GM23338 (cell line): ENCODE results near the gene OLFML2A. TPM values are rescaled to one million over a fixed set of nuclear protein-coding genes. Genes with fewer than 3 reads are reported as not detected.

Experiments
- ATAC-seq: fragments of 200-7000 bp; cut with Tn5 transposase; 3 replicates; pipeline ENCODE4 v1.9.1; 2020
- DNase-seq: peaks from one replicate; pipeline ENCODE4 v3.0.0-alpha.2; 2015; ENCODE audit warnings: low spot score
- H2AFZ ChIP-seq: fragments of 200-600 bp; sonication (generic); 2 replicates; pipeline ENCODE4 v1.8.0; 2016; ENCODE audit warnings: antibody characterized with exemption, mild to moderate bottlenecking, moderate library complexity
- H3F3A ChIP-seq: fragments of 200-600 bp; sonication (generic); replicated peaks from 2 replicates; pipeline ENCODE4 v1.8.0; 2017; ENCODE audit warnings: antibody characterized with exemption, mixed run types, low read depth
- H3K27ac ChIP-seq: fragments of 200-600 bp; sonication (generic); 2 replicates; pipeline ENCODE4 v1.6.1; 2016; ENCODE audit warnings: low read depth
- H3K27me3 ChIP-seq: fragments of 200-600 bp; sonication (generic); 2 replicates; pipeline ENCODE4 v1.8.0; 2016; ENCODE audit warnings: mild to moderate bottlenecking, mixed run types, moderate library complexity; ENCODE audit not compliant: insufficient read depth
- H3K36me3 ChIP-seq: fragments of 200-600 bp; sonication (generic); 2 replicates; pipeline ENCODE4 v1.8.0; 2016; ENCODE audit warnings: mild to moderate bottlenecking; ENCODE audit not compliant: insufficient read depth
- H3K4me1 ChIP-seq: fragments of 200-600 bp; sonication (generic); 2 replicates; pipeline ENCODE4 v1.8.0; 2016; ENCODE audit warnings: mild to moderate bottlenecking, moderate library complexity; ENCODE audit not compliant: insufficient read depth
- H3K4me2 ChIP-seq: fragments of 200-600 bp; sonication (generic); 2 replicates; pipeline ENCODE4 v1.7.1; 2017; ENCODE audit warnings: mixed run types
- H3K4me3 ChIP-seq: fragments of 200-600 bp; sonication (generic); 2 replicates; pipeline ENCODE4 v1.6.1; 2016; ENCODE audit warnings: mixed run types
- H3K79me2 ChIP-seq: fragments of 200-600 bp; sonication (generic); replicated peaks from 2 replicates; pipeline ENCODE4 v1.8.0; 2017; ENCODE audit warnings: mild to moderate bottlenecking; ENCODE audit not compliant: insufficient read depth
- H3K9me2 ChIP-seq: fragments of 200-600 bp; sonication (generic); 2 replicates; pipeline ENCODE4 v1.8.0; 2017; ENCODE audit not compliant: insufficient read depth
- H4K20me1 ChIP-seq: fragments of 200-600 bp; sonication (generic); replicated peaks from 2 replicates; pipeline ENCODE4 v1.8.0; 2017; ENCODE audit warnings: mild to moderate bottlenecking; ENCODE audit not compliant: insufficient read depth
- H3K27ac Mint-ChIP-seq: 2 replicates; pipeline ENCODE4 v1.8.0; 2020; ENCODE audit warnings: inconsistent platforms, mild to moderate bottlenecking, moderate library complexity, mixed read lengths
- H3K27me3 Mint-ChIP-seq: 3 replicates; pipeline ENCODE4 v1.8.0; 2022; ENCODE audit warnings: low read depth, mild to moderate bottlenecking, moderate library complexity, mixed read lengths, inconsistent platforms; ENCODE audit not compliant: insufficient read depth, poor library complexity
- H3K36me3 Mint-ChIP-seq: 3 replicates; pipeline ENCODE4 v1.8.0; 2021; ENCODE audit warnings: low read depth, mild to moderate bottlenecking, inconsistent platforms, moderate library complexity, mixed read lengths
- H3K4me1 Mint-ChIP-seq: 3 replicates; pipeline ENCODE4 v1.8.0; 2020; ENCODE audit warnings: mild to moderate bottlenecking, inconsistent platforms, mixed read lengths
- H3K4me3 Mint-ChIP-seq: 3 replicates; pipeline ENCODE4 v1.8.0; 2021; ENCODE audit warnings: moderate library complexity, mild to moderate bottlenecking, inconsistent platforms, mixed read lengths
- H3K9me3 Mint-ChIP-seq: 3 replicates; pipeline ENCODE4 v1.8.0; 2020; ENCODE audit warnings: moderate library complexity, mild to moderate bottlenecking, inconsistent platforms, mixed read lengths
- CREB1 ChIP-seq: fragments of 250-450 bp; sonication (Bioruptor Pico); IDR thresholded peaks from 2 replicates; pipeline ENCODE4 v1.5.0; 2020; ENCODE audit warnings: low read depth, mild to moderate bottlenecking, moderate library complexity
- ETS1 ChIP-seq: IDR thresholded peaks from 2 replicates; pipeline ENCODE4 v1.6.1; 2016; ENCODE audit warnings: antibody characterized with exemption
- EZH2 ChIP-seq: fragments of 200-600 bp; sonication (generic); IDR thresholded peaks from one replicate; pipeline ENCODE4 v1.8.0; 2017; ENCODE audit warnings: antibody characterized with exemption, mild to moderate bottlenecking, low read depth; ENCODE audit not compliant: unreplicated experiment
- EZH2phosphoT487 ChIP-seq: fragments of 200-600 bp; sonication (generic); IDR thresholded peaks from one replicate; pipeline ENCODE4 v1.8.1; 2018; ENCODE audit warnings: antibody characterized with exemption; ENCODE audit not compliant: unreplicated experiment
- JUNB ChIP-seq: IDR thresholded peaks from one replicate; pipeline ENCODE4 v1.6.1; 2016; ENCODE audit warnings: antibody characterized with exemption; ENCODE audit not compliant: unreplicated experiment
- NANOG ChIP-seq: IDR thresholded peaks from 2 replicates; pipeline ENCODE4 v1.6.1; 2016; ENCODE audit warnings: antibody characterized with exemption, borderline replicate concordance
- POLR2AphosphoS5 ChIP-seq: IDR thresholded peaks from 2 replicates; pipeline ENCODE4 v1.6.1; 2016; ENCODE audit warnings: antibody characterized with exemption, low read depth
- STAT1 ChIP-seq: IDR thresholded peaks from one replicate; pipeline ENCODE4 v1.6.1; 2016; ENCODE audit warnings: antibody characterized with exemption; ENCODE audit not compliant: unreplicated experiment
- ZNF114 ChIP-seq: fragments of 250-450 bp; sonication (Bioruptor Pico); IDR thresholded peaks from 2 replicates; pipeline ENCODE4 v1.5.0; 2020; ENCODE audit warnings: mild to moderate bottlenecking, moderate library complexity
- ZNF331 ChIP-seq: fragments of 250-450 bp; sonication (Bioruptor Pico); IDR thresholded peaks from 2 replicates; pipeline ENCODE4 v1.5.0; 2020; ENCODE audit warnings: low read depth, mild to moderate bottlenecking, moderate library complexity
- polyA plus RNA-seq: library from polyadenylated mRNA; unstranded; fragments of >200 nt; fragmentation: Nextera tagmentation; extraction: Ambion mirVana; gene quantifications from 2 replicates; pipeline ENCODE4 v1.2.1, GENCODE V29; 2016
- total RNA-seq: library from RNA; depleted of rRNA; stranded (reverse); fragments of >200 nt; shearing (Covaris generic); gene quantifications from 2 replicates; pipeline ENCODE4 v1.2.3, GENCODE V29; 2014
- TF ChIP-seq, protein P1 (sequence below), 2 experiments: fragments of 200-600 bp in 1 of 2; sonication (generic) in 1 of 2; conservative IDR thresholded peaks; 2 replicates each; pipeline versions ENCODE4 v1.5.1 to v1.6.1; 2016 to 2017; ENCODE audit warnings: antibody characterized with exemption in 2 of 2, low read depth in 2 of 2, mild to moderate bottlenecking in 2 of 2, moderate library complexity in 1 of 2
- TF ChIP-seq, protein P2 (sequence below): IDR thresholded peaks from one replicate; pipeline ENCODE4 v1.6.1; 2018; ENCODE audit warnings: antibody characterized with exemption; ENCODE audit not compliant: unreplicated experiment
- TF ChIP-seq, protein P3 (sequence below): fragments of 250-450 bp; sonication (Bioruptor Pico); IDR thresholded peaks from 2 replicates; pipeline ENCODE4 v1.5.0; 2020; ENCODE audit warnings: mild to moderate bottlenecking, moderate library complexity

OLFML2A gene
- total and polyA plus RNA-seq, 2 experiments from 2014 or later = 1.1 to 6.7 TPM

DNA sequence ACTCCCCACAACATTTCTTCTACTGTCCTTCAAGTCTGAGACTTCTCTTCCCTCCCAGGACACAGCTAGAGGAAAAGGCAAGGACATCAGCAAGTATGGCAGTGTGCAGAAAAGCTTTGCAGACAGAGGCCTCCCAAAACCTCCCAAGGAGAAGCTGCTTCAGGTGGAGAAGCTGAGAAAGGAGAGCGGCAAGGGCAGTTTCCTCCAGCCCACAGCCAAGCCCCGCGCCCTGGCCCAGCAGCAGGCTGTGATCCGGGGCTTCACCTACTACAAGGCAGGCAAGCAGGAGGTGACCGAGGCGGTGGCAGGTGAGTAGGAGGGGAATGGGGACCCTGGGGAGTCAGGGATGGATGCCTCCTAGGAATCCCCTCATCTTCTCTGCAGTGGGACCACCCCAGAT lies 24.4 kb downstream of the OLFML2A start:
- H3K79me2 ChIP-seq = no peaks in the 10 kb centered on the region
- no peak overlapping the region for H2AFZ ChIP-seq
- H3F3A ChIP-seq = 0 out of 2 replicates have a peak, but pooled peaks cover 3% of the 10 kb centered on the region
- Mint-ChIP-seq H3K27me3 (peaks cover 3% of the 10 kb centered on the region), H3K9me3 (no peaks in the 10 kb centered on the region), H3K4me1 (peaks cover 5% of the 10 kb centered on the region; the same call in 1 of the 3 replicates), H3K4me3 (no peak overlapping the region), H3K27ac (no peak overlapping the region), H3K36me3 (no peaks in the 10 kb centered on the region)
- no peaks in the 10 kb centered on the region for H4K20me1 ChIP-seq
- H3K27me3 ChIP-seq = no peaks in the 10 kb centered on the region
- H3K9me2 ChIP-seq = no peaks in the 10 kb centered on the region
- ATAC-seq = no peak
- no peak overlapping the region for H3K4me3 ChIP-seq
- H3K4me1 ChIP-seq = no peaks in the 10 kb centered on the region
- H3K36me3 ChIP-seq = no peaks in the 10 kb centered on the region
- no peak overlapping the region for H3K27ac ChIP-seq
- H3K4me2 ChIP-seq = no peak overlapping the region
- DNase-seq = no peak
- no peak for TF ChIP-seq ETS1
- TF ChIP-seq, protein P1, sequence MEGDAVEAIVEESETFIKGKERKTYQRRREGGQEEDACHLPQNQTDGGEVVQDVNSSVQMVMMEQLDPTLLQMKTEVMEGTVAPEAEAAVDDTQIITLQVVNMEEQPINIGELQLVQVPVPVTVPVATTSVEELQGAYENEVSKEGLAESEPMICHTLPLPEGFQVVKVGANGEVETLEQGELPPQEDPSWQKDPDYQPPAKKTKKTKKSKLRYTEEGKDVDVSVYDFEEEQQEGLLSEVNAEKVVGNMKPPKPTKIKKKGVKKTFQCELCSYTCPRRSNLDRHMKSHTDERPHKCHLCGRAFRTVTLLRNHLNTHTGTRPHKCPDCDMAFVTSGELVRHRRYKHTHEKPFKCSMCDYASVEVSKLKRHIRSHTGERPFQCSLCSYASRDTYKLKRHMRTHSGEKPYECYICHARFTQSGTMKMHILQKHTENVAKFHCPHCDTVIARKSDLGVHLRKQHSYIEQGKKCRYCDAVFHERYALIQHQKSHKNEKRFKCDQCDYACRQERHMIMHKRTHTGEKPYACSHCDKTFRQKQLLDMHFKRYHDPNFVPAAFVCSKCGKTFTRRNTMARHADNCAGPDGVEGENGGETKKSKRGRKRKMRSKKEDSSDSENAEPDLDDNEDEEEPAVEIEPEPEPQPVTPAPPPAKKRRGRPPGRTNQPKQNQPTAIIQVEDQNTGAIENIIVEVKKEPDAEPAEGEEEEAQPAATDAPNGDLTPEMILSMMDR (conservative IDR thresholded peaks at IDR 0.05; ENCODE audit: low read depth in 2 of 2) = no peak
- no peak for TF ChIP-seq EZH2phosphoT487
- TF ChIP-seq, protein P2, sequence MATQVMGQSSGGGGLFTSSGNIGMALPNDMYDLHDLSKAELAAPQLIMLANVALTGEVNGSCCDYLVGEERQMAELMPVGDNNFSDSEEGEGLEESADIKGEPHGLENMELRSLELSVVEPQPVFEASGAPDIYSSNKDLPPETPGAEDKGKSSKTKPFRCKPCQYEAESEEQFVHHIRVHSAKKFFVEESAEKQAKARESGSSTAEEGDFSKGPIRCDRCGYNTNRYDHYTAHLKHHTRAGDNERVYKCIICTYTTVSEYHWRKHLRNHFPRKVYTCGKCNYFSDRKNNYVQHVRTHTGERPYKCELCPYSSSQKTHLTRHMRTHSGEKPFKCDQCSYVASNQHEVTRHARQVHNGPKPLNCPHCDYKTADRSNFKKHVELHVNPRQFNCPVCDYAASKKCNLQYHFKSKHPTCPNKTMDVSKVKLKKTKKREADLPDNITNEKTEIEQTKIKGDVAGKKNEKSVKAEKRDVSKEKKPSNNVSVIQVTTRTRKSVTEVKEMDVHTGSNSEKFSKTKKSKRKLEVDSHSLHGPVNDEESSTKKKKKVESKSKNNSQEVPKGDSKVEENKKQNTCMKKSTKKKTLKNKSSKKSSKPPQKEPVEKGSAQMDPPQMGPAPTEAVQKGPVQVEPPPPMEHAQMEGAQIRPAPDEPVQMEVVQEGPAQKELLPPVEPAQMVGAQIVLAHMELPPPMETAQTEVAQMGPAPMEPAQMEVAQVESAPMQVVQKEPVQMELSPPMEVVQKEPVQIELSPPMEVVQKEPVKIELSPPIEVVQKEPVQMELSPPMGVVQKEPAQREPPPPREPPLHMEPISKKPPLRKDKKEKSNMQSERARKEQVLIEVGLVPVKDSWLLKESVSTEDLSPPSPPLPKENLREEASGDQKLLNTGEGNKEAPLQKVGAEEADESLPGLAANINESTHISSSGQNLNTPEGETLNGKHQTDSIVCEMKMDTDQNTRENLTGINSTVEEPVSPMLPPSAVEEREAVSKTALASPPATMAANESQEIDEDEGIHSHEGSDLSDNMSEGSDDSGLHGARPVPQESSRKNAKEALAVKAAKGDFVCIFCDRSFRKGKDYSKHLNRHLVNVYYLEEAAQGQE = no peak
- no peak for TF ChIP-seq ZNF114 (CRISPR knock-in tag)
- TF ChIP-seq CREB1 = no peak
- TF ChIP-seq EZH2 = no peak
- no peak for TF ChIP-seq ZNF331 (CRISPR knock-in tag)
- no peak for TF ChIP-seq JUNB
- TF ChIP-seq STAT1 = no peak
- TF ChIP-seq, protein P3, sequence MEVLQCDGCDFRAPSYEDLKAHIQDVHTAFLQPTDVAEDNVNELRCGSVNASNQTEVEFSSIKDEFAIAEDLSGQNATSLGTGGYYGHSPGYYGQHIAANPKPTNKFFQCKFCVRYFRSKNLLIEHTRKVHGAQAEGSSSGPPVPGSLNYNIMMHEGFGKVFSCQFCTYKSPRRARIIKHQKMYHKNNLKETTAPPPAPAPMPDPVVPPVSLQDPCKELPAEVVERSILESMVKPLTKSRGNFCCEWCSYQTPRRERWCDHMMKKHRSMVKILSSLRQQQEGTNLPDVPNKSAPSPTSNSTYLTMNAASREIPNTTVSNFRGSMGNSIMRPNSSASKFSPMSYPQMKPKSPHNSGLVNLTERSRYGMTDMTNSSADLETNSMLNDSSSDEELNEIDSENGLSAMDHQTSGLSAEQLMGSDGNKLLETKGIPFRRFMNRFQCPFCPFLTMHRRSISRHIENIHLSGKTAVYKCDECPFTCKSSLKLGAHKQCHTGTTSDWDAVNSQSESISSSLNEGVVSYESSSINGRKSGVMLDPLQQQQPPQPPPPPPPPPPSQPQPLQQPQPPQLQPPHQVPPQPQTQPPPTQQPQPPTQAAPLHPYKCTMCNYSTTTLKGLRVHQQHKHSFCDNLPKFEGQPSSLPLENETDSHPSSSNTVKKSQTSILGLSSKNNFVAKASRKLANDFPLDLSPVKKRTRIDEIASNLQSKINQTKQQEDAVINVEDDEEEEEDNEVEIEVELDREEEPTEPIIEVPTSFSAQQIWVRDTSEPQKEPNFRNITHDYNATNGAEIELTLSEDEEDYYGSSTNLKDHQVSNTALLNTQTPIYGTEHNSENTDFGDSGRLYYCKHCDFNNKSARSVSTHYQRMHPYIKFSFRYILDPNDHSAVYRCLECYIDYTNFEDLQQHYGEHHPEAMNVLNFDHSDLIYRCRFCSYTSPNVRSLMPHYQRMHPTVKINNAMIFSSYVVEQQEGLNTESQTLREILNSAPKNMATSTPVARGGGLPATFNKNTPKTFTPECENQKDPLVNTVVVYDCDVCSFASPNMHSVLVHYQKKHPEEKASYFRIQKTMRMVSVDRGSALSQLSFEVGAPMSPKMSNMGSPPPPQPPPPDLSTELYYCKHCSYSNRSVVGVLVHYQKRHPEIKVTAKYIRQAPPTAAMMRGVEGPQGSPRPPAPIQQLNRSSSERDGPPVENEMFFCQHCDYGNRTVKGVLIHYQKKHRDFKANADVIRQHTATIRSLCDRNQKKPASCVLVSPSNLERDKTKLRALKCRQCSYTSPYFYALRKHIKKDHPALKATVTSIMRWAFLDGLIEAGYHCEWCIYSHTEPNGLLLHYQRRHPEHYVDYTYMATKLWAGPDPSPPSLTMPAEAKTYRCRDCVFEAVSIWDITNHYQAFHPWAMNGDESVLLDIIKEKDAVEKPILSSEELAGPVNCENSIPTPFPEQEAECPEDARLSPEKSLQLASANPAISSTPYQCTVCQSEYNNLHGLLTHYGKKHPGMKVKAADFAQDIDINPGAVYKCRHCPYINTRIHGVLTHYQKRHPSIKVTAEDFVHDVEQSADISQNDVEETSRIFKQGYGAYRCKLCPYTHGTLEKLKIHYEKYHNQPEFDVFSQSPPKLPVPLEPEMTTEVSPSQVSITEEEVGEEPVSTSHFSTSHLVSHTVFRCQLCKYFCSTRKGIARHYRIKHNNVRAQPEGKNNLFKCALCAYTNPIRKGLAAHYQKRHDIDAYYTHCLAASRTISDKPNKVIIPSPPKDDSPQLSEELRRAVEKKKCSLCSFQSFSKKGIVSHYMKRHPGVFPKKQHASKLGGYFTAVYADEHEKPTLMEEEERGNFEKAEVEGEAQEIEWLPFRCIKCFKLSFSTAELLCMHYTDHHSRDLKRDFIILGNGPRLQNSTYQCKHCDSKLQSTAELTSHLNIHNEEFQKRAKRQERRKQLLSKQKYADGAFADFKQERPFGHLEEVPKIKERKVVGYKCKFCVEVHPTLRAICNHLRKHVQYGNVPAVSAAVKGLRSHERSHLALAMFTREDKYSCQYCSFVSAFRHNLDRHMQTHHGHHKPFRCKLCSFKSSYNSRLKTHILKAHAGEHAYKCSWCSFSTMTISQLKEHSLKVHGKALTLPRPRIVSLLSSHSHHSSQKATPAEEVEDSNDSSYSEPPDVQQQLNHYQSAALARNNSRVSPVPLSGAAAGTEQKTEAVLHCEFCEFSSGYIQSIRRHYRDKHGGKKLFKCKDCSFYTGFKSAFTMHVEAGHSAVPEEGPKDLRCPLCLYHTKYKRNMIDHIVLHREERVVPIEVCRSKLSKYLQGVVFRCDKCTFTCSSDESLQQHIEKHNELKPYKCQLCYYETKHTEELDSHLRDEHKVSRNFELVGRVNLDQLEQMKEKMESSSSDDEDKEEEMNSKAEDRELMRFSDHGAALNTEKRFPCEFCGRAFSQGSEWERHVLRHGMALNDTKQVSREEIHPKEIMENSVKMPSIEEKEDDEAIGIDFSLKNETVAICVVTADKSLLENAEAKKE (CRISPR knock-in tag) = no peak
- TF ChIP-seq NANOG = no peak
- no peak for TF ChIP-seq POLR2AphosphoS5
